ENCODE measurements around the gene TM9SF1. TPM values are rescaled to one million over a fixed set of nuclear protein-coding genes. Genes with fewer than 3 reads are reported as not detected.
A peak's percentile ranks its signal among the peaks of the same experiment; 100 is the strongest.

Gene TM9SF1
- total RNA-seq (2022) (41.9 and 47.1 TPM in 2 replicates), Bru-seq, nascent RNA (percentile 63 among the genes with signal in this experiment), BruChase-seq, experiment 1, labeled RNA remaining after a 2-hour chase (percentile 82 among the genes with signal in this experiment), BruChase-seq, experiment 2, labeled RNA remaining after a 6-hour chase (percentile 91 among the genes with signal in this experiment)
- long read RNA-seq, transcript TM9SF1-201 (6 exons, 2,452 nt): major isoform, 61 of 122 reads
- long read RNA-seq, transcript TM9SF1-207 (3 exons, 961 nt): minor isoform, 6 of 122 reads
- long read RNA-seq, partial matches to known transcripts: 26 of 122 reads
- long read RNA-seq, other reads (novel, unspliced or antisense): 22 of 122 reads

- Mint-ChIP-seq H3K9me3 (ENCODE audit: unreplicated experiment) (no peaks in the 10 kb centered on the region), H3K4me1 (ENCODE audit: low read depth, unreplicated experiment) (peaks cover 11% of the 10 kb centered on the region), H3K27ac (ENCODE audit: unreplicated experiment) (peak within 1 kb of the TSS; percentile 88), H3K36me3 (ENCODE audit: insufficient read depth, unreplicated experiment) (peaks cover 54% of the 10 kb centered on the region), H3K27me3 (ENCODE audit: insufficient read depth, unreplicated experiment) (no peaks in the 10 kb centered on the region), H3K4me3 (ENCODE audit: unreplicated experiment) (peak within 1 kb of the TSS; percentile 84)
- Histone ChIP-seq H3K4me1 (0 out of 2 replicates have a peak, but pooled peaks cover 9% of the 10 kb centered on the region), H3K9me3 (no peaks in the 10 kb centered on the region), H3K27me3 (replicated peaks; ENCODE audit: control insufficient read depth, insufficient read depth, low read length) (no peaks in the 10 kb centered on the region), H3K4me3 (ENCODE audit: low read depth, low read length) (peak within 1 kb of the TSS; percentile 95), H3K36me3 (ENCODE audit: control insufficient read depth, insufficient read depth, low read length) (no peaks in the 10 kb centered on the region)
- TF ChIP-seq CTCF (IDR thresholded peaks at IDR 0.05; ENCODE audit: insufficient read depth in 1 of 2, low read depth in 1 of 2, low read length in 1 of 2, severe bottlenecking in 1 of 2, unreplicated experiment in 1 of 2): no peak
- CTCF ChIA-PET: interaction anchor here (1.0 to 1.6 kb wide), 3 partner anchors 20 to 49 kb away, joined by 3 to 7 read pairs (median 4); partner anchors contain the start of genes IRF9, MDP1 and PSME2
- intact Hi-C loops (cut with micrococcal nuclease; ENCODE audit: unreplicated experiment): loop anchor here (1.0 kb wide), 2 partner anchors 18 to 34 kb away; partner anchors contain the start of genes CHMP4A and IRF9
- BruUV-seq (replicated peaks): no TSS peak
- peak; percentile 88 to 90 for DNase-seq
- POLR2A ChIA-PET: interaction anchor here (0.5 to 2.2 kb wide), 11 partner anchors 18 to 878 kb away, joined by 3 to 28 read pairs (median 7); partner anchors contain the start of genes CHMP4A, DCAF11, EMC9 and IRF9
These were observed at the start of gene TM9SF1 for GRCh38 chr14:24195186-24196070. Gene TM9SF1, minus strand, starts transcription at chr14:24195441. Its CDS starts 422 bp downstream, at chr14:24195019.

DNA sequence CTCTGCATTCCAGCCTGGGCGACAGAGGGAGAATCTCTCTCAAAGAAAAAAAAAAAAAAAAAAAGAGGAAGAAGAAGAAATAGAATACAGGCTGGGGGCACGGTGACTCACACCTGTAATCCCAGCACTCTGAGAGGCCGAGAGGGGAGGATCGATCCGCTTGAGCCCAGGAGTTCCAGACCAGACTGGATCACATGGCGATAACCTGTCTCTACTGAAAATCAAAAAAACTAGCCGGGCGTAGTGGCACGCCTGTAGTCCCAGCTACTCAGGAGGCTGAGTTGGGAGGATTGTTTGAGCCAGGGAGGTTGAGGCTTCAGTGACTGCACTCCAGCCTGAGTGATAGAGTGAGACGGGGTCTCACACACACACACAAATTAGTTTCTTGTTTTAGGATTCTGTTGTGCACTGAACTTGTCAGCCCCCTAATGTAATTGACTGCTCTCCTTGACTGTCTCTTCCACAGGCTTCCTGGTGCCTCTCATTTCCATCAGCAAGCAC lies 48.1 kb upstream of the TM9SF1 start:
- H3K4me1 Mint-ChIP-seq (ENCODE audit: low read depth, unreplicated experiment): peaks cover 1% of the 10 kb centered on the region
- POLR2A ChIA-PET: interaction anchor here (0.7 to 2.5 kb wide), 14 partner anchors 9 to 267 kb away, joined by 5 to 39 read pairs (median 11); partner anchors contain the start of genes CHMP4A, CIDEB, DHRS1 and GMPR2
- Histone ChIP-seq H3K9me3 (no peaks in the 10 kb centered on the region), H3K36me3 (ENCODE audit: control insufficient read depth, insufficient read depth, low read length) (peaks cover 2% of the 10 kb centered on the region), H3K4me1 (no peaks in the 10 kb centered on the region), H3K27me3 (replicated peaks; ENCODE audit: control insufficient read depth, insufficient read depth, low read length) (no peaks in the 10 kb centered on the region), H3K4me3 (ENCODE audit: low read depth, low read length) (peak overlapping the region; percentile 71)
- peak in 1 of 2 experiments; percentile 57 for DNase-seq
- CTCF ChIA-PET: interaction anchor here (0.7 to 3.8 kb wide), 16 partner anchors 8 to 1108 kb away, joined by 3 to 157 read pairs (median 8); partner anchors contain the start of genes CHMP4A, CIDEB, DHRS1 and GMPR2
- peak overlapping the region; percentile 74 for H3K4me3 Mint-ChIP-seq (ENCODE audit: unreplicated experiment)
- intact Hi-C loops (cut with micrococcal nuclease; ENCODE audit: unreplicated experiment): loop anchor here (1.0 to 2.0 kb wide), 4 partner anchors 28 to 193 kb away; partner anchors contain the start of gene RABGGTA
- peaks cover 37% of the 10 kb centered on the region for H3K36me3 Mint-ChIP-seq (ENCODE audit: insufficient read depth, unreplicated experiment)
- no peaks in the 10 kb centered on the region for H3K9me3 Mint-ChIP-seq (ENCODE audit: unreplicated experiment)
- no TSS peak for BruUV-seq (replicated peaks)
- peak overlapping the region; percentile 91 for H3K27ac Mint-ChIP-seq (ENCODE audit: unreplicated experiment)
- H3K27me3 Mint-ChIP-seq (ENCODE audit: insufficient read depth, unreplicated experiment): no peaks in the 10 kb centered on the region
- no peak for TF ChIP-seq CTCF (IDR thresholded peaks at IDR 0.05; ENCODE audit: insufficient read depth in 1 of 2, low read depth in 1 of 2, low read length in 1 of 2, severe bottlenecking in 1 of 2, unreplicated experiment in 1 of 2)

All from Caco-2 (cell line).